Activated CD8-positive, alpha-beta memory T cell treated with anti-CD3 and anti-CD28 coated beads for 36 hours (primary cell): ENCODE results near the gene LPIN1. TPM values are rescaled to one million over a fixed set of nuclear protein-coding genes. Genes with fewer than 3 reads are reported as not detected.

ENCODE experiments used
- CTCF ChIA-PET: fragments of 350-600 bp; sonication (Branson Sonifier 250); formaldehyde crosslinking; loops from one replicate; lab custom pipeline; 2021; ENCODE audit warnings: antibody characterized with exemption; lab: Charles Lee
- POLR2A ChIA-PET: fragments of 350-600 bp; sonication (Branson Sonifier 250); formaldehyde crosslinking; loops from one replicate; lab custom pipeline; 2021; ENCODE audit warnings: antibody characterized with exemption; lab: Charles Lee
- total RNA-seq, 2 experiments: library from RNA; stranded (reverse); gene quantifications; one replicate each; pipeline ENCODE4 v1.2.3, GENCODE V29; 2021

LPIN1 gene
- total RNA-seq, 2 experiments from 2014 or later: 34.3 to 36.7 TPM

DNA sequence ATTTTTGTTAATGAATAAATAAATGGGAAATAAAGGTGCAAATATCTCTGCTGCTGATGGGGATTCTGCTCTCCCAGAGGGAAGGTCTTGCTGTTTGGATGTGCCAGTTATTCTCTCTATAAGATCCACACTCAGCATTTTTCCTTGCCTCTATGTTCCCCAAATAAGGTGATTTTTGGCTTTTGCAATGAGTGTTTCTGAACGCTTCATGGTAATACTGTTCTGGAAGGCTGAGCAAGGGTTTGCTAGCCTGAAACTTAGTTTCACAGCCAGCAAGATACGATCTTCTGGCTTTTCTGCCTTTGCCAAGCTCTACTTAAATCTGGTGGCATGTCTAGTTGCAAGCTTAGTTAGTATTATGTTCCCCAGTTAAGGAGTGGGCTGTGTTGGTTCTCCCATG, 114.6 kb downstream of the LPIN1 start:
- POLR2A ChIA-PET: no interaction called here
- CTCF ChIA-PET: no interaction called here

DNA sequence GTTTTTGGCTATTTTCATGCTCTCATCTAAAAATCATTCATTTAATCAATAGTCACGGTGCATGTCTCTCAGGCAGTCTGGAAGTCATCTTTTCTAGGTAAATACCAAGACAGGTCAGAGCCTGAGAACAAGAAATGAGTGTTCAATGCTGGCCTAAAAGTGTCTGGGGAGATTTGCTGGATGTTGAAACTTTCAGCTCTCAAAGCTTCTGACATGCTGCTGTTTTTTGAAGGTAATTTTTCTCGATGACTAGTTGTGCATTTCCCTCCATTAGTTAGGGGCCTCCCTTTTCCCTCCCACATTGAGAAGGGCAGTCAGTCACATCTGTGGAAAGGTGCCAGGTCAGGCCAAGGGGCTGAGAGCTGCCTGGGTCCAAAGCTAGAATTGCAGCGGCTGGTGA, 115.6 kb downstream of the LPIN1 start:
- POLR2A ChIA-PET: no interaction called here
- CTCF ChIA-PET: no interaction called here

DNA sequence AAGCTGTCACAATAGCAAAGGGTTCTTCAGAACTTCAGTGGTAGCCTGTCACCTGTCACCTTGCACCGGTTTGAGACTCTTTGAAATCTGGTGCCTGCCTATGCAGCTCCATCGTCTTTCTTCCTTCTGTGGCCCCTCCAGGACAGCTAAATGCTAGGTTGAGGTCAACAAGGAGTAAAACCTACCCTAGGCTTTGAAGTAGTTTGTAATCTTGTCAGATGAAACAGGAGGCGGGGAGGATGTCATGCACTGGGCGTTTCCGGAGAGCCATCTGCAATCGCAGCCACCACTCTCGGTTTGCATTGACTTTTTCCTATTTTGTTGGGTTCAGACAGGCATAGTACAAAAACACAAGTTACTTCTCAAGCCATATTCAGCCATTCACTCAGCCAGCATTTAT, 116.7 kb downstream of the LPIN1 start:
- POLR2A ChIA-PET: no interaction called here
- CTCF ChIA-PET: interaction anchor here (0.7 to 1.3 kb wide), 5 partner anchors 10 to 1143 kb away, joined by 3 to 4 read pairs (median 3); no protein-coding TSS in a partner anchor

DNA sequence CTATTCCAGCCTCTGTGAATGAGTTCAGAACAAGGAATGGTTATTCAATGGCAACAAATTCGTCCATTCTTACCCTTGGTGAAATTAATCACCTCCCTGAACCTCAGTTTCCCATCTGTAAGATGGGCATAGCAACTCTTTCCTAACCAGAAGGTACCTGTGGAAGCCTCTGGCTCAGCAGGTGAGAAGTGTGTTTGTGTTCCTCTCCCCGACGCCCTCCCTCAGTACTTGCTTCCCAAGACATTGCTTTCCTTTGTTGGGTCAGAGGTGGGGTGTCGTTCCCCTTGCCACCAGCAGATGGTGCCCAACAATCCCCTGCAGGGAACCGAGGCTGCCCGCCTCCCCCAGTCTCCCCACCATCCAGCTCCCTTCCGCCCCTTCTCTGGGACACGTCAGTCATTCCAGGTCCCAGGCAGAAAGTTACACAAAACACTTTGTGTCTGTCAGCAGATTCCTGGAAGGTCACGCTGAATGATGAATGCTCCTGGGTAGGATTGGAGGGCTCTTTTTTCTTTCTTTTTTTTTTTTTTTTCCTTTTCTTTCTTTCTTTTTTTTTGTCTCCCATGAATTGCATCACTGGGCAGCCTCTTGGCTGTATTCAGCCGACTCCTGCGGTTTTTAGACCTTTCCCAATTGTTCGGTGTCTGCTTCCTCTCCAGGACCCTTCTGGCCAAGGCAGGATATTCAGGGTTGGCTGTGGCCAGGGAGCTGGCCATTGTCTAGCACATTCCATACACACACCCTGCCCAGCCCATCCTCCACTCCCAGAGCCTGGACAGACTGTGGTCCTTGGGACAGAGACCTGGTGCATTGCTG, 117.3 kb downstream of the LPIN1 start:
- POLR2A ChIA-PET: no interaction called here
- CTCF ChIA-PET: interaction anchor here (0.7 to 1.3 kb wide), 5 partner anchors 27 to 1143 kb away, joined by 3 to 4 read pairs (median 3); no protein-coding TSS in a partner anchor

DNA sequence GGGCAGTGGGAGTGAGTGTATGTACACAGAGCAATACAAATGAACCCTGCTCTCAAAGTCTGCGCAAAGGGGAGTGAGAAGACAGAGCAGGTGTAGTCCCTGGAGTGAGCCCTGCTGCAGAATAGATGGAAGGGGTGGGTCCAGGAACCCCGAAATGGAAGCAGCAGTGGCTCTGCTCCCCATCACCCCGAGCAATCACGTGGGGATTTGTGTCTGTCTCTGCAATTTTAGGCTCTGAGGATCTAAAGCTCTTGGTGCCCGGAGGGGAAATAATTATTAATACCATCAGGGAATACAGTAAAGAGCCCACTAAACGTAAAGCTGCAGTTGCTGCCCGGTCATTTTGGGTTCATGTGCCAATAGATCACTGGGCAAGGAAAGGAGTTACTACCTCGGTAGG, 118.3 kb downstream of the LPIN1 start:
- CTCF ChIA-PET: interaction anchor here (0.9 kb wide), 1 partner anchor 307 kb away, joined by 3 read pairs; no protein-coding TSS in a partner anchor
- POLR2A ChIA-PET: no interaction called here

DNA sequence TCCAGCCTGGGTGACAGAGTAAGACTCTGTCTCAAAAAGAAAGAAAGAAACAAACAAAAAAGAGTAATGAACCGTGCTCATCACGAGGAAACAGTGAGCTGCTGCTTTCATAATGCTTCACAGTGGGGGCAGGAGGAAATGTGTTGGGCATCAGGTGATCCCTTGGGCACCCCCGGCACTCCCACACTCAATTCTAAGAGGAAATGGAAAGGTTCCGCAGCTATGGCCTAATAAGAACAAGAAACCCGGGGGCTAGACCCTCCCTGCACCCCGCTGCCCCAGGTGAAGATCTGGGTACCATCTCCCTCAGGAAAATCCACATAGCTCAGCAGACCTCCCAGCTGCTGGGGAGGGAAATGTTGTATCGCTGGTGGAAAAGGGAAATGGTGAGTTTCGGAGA, 118.9 kb downstream of the LPIN1 start:
- CTCF ChIA-PET: interaction anchor here (0.9 kb wide), 1 partner anchor 306 kb away, joined by 3 read pairs; no protein-coding TSS in a partner anchor
- POLR2A ChIA-PET: no interaction called here

DNA sequence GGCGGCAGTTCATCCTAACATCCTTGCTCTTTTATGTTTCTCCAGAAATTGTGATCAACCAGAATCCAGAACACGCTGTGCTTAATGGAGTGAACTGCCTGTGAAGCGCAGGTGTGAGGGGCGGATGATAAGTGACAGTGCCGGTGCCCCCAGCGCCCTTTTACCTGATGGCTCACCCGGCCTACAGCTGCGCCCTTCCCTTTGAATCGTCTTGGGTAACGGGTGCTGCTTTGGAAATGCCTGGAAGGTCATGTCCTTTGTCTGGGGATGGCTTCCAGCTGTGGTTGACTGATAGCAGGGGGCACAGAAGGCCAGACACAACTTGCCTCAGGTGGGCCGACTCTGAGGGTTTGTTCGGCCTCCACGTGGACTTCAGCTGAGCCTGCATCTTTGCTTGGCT, 119.4 kb downstream of the LPIN1 start:
- POLR2A ChIA-PET: no interaction called here
- CTCF ChIA-PET: no interaction called here

DNA sequence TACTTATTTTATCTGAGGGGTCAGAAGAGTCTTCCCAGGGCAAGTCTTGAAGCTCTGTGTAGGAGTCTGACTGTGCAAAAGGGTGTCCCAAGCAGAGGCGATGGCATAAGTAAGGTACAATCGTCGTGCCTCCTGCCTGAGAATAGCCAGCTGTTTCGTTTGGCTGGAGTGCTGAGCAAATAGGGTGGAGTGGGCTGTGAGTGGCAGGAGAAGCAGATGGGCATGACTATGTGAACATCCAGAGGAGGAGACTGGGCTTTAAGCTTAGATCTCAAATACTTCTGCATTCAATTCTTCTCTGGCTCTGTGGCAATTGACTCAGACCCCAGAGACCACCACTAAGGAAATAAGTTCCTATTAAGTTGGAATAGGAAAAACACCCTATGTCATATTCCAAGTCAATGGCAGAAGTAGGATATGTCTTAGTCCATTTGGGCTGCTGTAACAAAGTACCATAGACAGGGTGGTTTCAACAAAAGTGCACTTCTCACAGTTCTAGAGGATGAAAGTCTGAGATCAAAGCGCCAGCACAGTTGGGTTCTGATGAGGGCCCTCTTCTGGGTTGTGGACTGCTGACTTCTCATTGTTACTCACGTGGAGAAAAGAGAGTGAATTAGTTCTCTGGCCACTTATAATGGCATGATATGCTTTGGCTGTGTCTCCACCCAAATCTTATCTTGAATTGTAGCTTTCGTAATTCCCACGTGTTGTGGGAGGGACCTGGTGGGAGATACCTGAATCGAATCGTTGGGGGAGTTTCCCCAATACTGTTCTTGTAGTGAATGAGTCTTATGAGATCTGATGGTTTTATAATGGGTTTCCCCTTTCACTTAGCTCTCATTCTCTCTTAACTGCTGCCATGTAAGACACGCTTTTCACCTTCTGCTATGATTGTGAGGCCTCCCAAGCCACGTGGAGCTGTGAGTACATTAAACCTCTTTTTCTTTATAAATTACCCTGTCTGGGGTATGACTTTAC, 120.2 kb downstream of the LPIN1 start:
- POLR2A ChIA-PET: no interaction called here

DNA sequence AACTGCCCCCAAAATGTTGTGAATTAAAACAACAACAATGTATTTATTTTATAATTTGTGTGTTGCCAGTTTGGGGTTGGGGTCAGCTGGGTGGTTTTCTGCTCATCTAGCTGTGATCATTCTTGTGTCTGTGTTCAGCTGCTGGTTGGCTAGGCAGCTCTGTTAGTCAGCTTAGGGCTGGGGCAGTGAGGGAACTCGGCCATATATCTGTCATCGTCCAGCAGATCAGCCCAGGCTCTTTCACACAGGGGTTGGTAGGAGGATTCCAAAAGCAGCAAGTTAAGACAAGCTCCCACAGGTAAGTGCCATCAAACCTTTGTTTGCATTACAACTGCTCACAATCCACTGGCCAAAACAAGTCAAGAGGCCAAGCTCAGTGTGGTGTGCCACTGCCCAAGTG, 121.5 kb downstream of the LPIN1 start:
- POLR2A ChIA-PET: no interaction called here
- CTCF ChIA-PET: no interaction called here

More for the DNA sequence above, 120.2 kb downstream of the LPIN1 start:
- CTCF ChIA-PET: no interaction called here

DNA sequence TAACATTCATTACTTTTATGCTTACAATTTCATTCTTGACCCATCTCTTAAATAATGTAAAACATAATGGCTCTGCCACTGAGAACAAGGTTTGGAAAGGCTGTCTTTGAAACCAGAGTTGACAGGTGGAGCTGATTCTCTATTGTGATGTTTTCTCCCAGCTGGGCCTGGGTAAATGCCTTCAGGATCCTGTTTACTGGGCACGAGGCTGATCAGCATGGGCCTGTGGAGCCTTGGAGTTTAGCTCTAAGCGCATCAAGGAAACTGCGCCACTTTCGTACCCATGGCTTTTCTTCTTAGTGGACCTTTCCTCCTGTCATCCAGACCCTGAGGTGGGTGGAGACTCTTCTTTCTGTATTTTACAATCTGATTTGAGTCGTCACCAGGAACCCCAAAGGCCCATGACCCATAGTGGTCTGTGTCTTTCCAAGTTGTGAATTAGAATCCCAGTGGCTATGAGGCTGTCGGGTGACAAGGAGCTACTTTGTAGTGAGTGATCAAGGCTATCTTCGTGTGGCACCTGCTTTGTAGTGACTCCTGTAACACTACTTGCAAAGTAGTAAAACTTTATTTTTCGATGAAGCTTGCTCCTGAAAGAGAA, 123.1 kb downstream of the LPIN1 start:
- ChIA-PET CTCF (no interaction called here), POLR2A (no interaction called here)

DNA sequence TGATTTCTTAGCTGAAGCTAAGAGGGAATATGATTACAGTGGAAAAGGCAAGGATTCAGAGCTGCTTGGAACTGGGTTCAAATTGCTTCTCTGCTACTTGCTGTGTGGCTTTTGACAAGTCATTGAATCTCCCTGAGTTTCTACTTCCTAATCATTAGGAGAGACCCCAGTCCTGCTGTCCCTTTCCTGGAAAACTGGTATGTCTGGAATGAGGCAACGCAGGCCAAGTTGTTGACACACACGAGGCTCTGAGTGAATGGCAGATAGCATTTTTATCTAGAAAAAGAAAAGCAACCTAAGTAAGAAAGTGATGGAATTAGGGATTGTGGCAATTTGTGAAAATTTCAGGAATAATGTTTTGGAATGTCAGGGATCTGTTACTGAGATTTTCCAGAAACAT, 123.6 kb downstream of the LPIN1 start:
- POLR2A ChIA-PET: no interaction called here

DNA sequence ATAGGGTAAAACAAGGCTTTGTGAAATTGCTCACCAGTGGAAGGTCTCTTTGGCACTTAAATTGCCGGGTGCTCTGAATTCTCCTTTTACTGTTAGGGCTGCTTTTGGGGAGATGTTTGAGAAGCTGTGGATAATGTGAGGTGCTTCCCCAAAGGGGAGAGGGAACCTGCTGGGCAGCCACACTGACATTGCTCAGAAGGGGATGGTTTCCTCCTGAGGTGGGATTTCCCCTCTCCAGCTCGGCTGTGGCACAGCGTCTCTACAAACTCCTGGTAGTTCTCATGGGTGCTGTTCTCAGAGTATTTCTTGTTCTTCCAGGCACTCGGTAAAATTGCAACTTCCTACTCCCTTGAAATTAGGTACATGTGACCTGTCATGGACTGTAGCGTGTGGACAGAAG, 124.2 kb downstream of the LPIN1 start:
- ChIA-PET CTCF (no interaction called here), POLR2A (no interaction called here)

More for the DNA sequence above, 123.6 kb downstream of the LPIN1 start:
- CTCF ChIA-PET: no interaction called here

DNA sequence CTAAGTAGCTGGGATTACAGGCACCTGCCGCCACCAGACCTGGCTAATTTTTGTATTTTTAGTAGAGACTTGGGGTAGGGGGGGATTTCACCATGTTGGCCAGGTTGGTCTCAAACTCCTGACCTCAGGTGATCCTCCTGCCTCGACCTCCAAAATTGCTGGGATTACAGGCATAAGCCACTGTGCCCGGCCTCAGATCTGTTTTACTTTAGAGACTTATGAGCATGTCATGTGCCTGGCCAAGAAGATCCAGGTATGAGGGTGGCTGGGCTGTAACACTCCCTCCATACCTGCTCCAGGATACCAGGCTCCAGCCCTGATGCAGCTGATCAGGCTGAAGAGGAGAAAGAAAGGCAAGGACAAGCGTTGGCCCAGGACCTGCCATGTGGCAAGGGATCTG, 125.0 kb downstream of the LPIN1 start:
- POLR2A ChIA-PET: no interaction called here
- CTCF ChIA-PET: no interaction called here

DNA sequence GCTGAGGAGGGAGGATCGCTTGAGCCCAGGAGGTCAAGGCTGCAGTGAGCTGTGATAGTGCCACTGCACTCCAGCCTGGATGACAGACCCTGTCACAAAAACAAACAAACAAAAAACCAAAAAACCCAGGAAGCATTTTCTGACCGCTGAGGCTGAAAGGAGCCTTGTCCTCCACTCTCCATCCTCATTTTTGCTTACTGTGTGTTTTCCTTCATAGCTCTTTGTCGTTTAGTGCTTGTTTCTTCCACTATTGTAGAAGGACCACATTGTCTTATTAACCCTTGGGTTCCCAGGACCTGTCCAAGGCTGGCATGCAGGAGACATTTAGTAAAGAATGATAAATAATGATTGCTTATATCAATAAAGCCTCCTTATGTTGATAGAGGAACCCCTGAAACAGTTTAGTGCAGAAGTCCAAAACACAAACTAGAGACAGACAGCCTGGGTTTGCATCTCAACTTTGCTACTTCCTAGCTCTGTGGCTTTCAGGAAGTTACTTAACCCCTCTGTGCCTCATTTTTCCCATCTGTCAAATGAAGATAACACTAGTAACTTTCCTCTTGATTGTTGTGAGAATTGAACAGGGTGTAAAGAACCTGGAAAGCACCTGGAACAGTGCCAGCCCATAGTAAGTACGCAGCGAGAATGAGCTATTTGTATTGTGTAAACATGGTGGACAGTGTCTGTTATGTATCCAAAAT, 126.0 kb downstream of the LPIN1 start:
- ChIA-PET CTCF (interaction anchor here (1.0 kb wide), 1 partner anchor 10 kb away, joined by 4 read pairs; no protein-coding TSS in a partner anchor), POLR2A (no interaction called here)

DNA sequence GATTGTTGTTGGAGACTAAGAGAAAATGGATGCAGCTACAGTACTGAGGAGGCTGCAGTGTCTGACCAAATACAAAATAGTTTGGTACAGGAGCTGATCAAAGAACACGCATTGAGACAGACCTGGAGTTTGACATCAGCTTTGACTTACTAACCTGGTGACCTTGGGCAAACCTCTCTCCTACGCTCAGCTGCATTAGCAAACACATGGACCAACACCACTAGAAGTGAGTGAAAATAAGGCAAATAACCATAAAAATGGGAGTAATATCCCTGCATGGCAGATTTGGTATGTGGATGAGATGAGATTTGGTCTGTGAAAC, 126.5 kb downstream of the LPIN1 start:
- ChIA-PET CTCF (interaction anchor here (0.6 to 1.0 kb wide), 2 partner anchors 10 to 1208 kb away, joined by 3 to 4 read pairs; no protein-coding TSS in a partner anchor), POLR2A (no interaction called here)

DNA sequence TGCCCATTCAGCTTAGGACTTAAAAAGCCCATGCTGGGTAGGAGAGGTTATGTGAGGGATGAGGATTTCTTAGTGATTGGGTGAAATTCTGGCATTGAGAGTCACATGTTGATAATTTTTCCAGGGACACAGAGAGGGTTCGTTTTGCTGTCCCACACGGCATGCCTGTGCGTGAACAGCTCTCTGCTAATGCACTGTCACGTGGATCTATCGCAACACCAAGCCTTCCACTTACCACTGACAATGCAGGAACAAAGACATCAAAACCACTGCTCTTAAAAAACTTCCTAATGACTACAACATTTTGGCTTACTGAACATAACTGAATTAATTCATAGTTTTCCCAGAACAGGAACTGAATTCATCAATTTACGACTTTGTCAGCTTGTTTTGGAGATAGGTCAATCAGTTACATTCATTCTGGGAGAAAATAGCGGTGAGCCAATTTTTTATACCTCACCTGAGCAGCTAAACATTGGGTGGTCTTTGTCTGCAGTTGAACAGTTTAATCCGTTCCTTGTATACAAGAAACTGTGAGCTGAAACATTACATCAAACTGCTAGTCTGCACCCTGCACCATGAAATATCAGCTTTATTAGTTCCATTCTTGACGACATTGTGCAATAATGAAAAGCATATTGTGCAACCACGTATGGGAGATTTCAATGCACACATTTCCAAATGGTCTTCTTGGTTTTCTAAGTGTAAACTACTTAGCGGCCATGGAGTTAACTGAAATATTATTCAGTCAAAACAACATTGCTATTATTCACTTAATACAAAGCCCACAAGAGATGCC, 127.1 kb downstream of the LPIN1 start:
- CTCF ChIA-PET: interaction anchor here (0.6 to 1.0 kb wide), 2 partner anchors 11 to 1207 kb away, joined by 3 to 4 read pairs; no protein-coding TSS in a partner anchor
- POLR2A ChIA-PET: no interaction called here

DNA sequence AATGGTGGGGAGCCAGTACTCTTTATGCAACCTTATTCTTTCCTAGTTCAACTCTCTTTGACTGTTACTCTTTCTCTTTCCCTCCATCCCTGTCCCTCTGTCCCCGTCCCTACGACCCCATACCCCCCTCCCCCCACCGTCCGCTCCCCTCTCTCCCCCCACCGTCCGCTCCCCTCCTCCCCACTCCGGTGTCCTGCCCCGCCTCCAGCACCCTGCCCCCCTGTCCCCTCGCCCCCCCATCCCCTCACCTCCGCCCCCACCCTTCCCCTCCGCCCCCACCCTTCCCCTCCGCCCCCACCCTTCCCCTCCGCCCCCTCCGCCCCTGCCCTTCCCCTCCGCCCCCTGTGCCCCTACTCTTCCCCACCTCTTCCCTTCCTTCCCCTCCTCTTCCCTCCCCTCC, 128.4 kb downstream of the LPIN1 start:
- ChIA-PET POLR2A (no interaction called here), CTCF (no interaction called here)

DNA sequence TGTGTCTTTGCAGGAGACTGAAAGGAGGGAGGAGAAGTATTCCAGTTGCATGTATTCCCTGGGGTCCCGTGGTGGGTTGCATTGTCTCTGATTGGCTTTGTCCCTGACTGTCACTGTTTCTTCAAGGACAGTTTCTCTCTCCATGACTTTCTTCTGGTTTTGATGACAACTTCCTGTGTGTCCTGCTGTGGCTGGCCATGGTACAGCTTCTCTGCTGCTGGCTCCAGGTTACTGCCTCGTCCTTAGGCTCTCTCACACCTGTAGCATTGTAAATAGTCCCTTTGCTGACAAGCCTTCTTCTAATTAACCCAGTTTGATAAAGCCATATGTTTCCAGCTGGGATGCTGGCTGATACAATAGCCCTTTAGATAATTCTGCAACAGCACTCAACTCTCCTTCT, 129.0 kb downstream of the LPIN1 start:
- ChIA-PET POLR2A (no interaction called here), CTCF (no interaction called here)
